ENCODE measurements around the gene TLR6.

GRCh38 chr4:38902695-38903094 lies 46.1 kb upstream of the TLR6 start:
- TF ChIP-seq GATA3 (IDR thresholded peaks at IDR 0.05; ENCODE audit: low read depth, low read length): no peak
- TF ChIP-seq GATA2 (IDR thresholded peaks at IDR 0.05; ENCODE audit: low read depth, low read length): no peak
